HG03378 (cell line): Measurements from ENCODE around the gene ATP6V1C2.
"Not testable (repeated sequence)": the region's sequence is repeated elsewhere in the genome, so short reads cannot be mapped to it uniquely, and the experiment has no call there.

Experiments
- ATAC-seq: cut with Tn5 transposase; IDR thresholded peaks from one replicate; pipeline ENCODE4 v1.9.1; 2021; ENCODE audit warnings: mild to moderate bottlenecking, moderate library complexity; ENCODE audit not compliant: unreplicated experiment

The ATP6V1C2 gene

DNA sequence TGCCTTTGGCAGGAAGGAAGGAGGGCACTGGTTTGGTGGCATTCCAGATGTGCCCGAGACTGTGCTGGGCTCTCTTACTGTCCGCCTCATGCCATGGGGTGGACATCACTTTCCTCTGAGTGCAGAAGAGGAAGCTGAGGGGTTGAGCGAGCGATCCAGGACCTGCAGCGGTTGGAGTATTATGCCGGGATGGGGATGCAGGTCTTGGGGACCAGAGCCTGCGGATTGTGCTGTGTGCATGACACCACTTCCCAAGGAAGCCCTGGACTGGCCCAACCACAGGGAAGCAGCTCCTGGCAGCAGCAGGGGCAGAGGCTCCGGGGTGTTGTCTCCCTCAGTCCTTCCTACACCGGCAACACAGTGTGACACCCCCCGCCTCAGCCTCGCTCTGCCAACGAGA, 44.5 kb downstream of the ATP6V1C2 start:
- ATAC-seq: no peak

DNA sequence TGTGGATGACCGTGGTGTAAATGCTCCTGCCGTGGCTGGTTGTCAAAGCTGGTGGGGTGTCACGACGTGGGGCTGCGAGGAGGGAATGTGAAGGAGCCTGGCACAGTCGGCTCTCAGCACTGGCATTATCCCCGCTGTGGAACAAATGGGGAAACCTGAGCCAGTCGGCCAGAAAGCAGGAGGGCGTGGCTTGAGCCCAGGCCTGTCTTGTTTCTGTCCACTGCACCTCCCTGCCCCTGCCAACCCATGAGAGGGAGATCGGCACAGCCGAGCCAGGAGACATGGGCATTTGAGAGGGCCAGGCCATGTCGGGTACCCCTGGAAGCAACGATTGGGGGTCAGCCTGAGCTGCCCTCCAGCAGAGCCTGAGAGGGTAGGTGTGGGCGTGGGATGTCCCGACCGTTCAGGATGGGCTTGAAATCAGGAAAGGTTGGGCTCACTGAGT, 46.7 kb downstream of the ATP6V1C2 start:
- no peak for ATAC-seq

DNA sequence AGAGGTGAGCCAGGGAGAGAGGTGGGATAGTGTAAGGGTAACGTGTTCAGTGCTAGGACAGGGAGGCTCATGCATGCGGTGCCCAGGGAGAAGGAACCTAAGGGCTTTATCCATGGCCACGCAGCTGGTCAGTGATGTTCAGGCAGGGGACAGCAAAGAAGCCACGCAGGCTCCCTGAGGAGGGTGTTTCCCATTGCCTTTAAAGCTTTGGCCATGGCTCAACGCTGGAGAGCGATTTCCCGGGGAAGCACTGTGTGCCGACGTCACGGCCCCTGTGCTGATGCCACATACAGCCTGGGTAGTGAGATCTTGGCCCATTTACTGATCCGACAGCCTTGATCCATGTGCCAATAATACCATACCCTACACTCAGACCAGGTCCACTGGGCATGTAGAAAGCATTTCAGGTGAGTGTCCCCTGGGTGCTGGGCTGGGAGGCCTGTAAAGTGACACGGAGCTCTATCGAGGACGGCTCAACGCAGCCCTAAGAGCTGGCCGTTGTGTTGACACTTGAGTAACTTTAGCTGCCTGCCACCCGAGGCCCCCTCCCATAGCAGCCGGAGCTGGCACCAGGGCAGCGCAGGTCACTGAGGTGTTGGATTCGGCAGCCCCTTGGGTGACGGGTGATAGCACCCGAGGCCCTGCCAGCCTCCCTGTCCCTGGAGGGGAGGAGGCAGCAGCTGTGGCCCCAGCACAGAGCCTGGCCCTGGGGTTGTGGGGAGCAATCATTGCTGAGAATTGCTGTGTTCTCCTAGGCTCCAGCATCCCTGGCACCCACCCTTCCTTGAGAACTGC, 49.7 kb downstream of the ATP6V1C2 start:
- no peak for ATAC-seq

DNA sequence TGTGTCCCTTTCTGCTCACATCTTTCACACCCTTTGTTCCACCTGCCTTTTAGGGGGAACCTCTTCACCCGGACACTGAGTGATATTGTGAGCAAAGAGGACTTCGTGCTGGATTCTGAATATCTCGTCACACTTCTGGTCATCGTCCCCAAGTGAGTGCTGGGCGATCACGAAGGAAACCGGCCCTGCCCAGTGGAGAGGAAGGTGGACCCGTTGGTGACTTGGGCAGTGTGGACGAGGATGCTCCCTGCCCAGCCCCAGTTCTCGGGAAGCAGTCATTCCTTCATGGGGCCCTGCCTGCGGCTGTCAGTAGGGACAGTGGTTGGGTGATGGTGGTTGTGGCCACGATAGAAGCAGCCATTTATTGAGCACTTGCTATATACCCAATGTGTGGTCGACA, 50.4 kb downstream of the ATP6V1C2 start:
- no peak for ATAC-seq

DNA sequence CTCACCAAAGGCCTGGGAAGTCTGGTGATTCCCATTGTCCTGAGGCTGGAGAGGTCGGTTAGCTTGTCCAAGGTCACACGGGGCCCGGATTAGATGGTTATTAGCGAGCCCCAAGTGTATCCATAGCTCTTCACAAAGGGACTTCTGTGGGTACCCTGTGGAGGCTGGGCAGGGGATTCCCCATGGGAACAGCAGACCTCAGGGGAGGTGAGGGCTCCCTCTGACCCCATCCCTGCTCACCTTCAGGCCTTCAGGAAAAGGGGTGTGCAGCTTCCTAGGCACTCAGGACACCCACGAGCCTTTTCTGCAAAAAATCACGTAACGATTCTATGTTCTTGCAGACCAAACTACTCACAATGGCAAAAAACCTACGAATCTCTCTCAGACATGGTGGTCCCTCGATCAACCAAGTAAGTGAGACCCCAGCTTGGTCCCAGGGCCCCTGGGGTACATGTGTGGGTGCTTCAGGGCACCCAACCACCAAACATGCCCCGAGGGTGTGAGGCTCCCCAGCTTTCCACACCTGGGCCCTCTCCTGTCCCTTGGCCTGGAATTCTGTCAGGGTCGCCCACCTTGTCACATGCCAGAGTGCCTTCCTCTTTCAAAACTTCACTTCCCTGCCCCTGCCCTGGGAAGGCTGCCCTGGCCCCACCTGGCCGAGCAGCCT, 50.9 kb downstream of the ATP6V1C2 start:
- no peak for ATAC-seq

DNA sequence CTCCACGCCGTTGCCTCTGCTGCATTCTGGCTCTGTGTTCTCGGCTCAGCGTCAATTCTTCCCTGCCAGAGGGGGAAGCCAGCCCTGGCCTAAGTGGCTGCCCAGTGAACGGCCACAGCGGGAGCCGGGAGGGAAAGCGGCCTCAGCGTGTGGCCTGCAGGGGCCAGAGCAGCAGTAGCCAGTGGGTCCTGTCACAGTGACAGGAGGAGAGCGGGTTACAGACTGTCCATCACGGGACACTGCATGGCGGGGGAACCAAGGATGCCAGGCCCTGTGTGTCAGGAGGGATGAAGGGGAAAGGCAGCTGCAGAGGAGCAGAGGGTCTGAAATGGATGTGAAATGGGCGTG, 51.4 kb downstream of the ATP6V1C2 start:
- no peak for ATAC-seq

DNA sequence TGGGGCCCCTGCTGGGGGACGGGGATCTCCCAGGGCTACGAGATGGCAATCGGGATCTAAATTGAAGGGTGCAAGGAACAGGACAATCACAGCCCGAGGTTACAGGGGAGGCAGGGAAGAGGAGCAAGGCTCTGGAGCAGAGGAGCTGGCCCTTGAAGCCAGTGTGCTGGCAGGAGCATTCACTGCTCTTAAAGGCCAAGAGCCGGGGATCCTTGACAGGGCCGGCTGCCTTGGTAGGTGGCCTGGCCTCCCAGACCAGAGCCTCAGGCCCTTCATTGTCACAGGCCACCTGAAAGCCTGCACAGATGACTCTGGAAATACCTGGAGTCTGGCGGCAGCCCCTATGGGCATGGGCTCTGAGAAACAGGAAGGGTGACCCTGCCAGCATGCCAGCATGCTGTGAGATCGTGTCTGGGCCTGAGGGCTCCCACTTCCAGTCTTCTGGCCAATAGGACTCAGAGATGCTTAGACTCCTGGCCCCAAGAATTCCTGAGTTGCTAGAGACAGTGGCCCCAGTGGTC, 52.5 kb downstream of the ATP6V1C2 start:
- ATAC-seq: no peak

DNA sequence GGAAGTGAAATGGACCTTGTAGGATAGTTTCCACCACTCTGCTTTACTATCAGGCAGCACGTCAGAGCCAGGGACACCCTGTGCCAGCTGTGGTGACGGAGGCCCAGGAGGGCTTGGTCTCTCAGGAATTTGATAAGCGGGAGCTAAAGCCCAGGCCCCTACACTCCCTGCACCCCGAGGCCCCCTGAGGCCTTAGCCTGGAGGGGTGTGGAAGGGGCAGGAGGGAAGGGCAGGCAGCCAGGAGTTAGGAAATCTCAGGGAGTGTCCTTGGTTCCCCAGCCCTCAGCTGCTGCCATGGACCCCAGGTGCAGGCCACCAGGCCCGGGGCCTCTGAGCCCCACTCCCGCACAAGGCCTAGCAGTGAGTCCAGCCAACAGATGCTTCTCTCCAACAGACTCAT, 53.0 kb downstream of the ATP6V1C2 start:
- ATAC-seq: no peak

DNA sequence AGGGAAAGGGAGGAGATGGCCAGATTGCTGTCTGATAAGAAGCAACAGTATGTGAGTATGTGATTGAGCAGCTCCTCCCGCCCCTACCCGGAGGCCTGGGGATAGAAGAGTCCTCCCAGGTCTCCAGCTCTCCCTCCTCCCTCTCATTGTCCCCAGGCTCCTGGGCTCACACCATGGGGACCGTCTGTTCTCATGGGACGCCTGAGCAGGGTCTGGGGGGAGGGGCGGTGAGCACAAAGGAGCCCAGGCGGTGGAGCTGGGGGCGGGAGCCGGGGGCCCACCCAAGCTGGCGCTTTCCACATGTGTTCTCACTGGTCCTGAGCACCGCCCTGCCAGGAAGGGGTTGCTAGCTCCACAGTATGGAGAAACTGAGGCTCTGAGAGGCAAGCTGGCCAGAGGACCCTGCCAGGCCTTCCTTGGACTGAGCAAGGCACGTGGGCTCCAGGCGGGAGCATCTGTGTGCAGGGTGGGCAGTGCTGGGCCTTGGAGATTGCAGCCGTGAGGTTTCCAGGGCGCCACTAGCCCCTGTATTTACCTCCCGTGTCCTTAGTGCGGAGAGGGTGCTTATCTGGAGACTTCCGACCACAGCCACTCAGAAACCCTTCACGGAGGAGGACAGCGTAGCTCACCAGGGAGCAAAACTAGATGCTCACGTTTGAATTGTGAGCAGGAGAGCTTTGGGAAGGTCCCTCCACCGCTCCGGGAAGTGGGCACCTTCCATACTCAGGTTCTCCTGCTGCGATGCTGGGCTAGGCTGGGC, 53.8 kb downstream of the ATP6V1C2 start:
- no peak for ATAC-seq

GRCh38 chr2:10775831-10776230, 54.4 kb downstream of the ATP6V1C2 start:
- no peak for ATAC-seq

DNA sequence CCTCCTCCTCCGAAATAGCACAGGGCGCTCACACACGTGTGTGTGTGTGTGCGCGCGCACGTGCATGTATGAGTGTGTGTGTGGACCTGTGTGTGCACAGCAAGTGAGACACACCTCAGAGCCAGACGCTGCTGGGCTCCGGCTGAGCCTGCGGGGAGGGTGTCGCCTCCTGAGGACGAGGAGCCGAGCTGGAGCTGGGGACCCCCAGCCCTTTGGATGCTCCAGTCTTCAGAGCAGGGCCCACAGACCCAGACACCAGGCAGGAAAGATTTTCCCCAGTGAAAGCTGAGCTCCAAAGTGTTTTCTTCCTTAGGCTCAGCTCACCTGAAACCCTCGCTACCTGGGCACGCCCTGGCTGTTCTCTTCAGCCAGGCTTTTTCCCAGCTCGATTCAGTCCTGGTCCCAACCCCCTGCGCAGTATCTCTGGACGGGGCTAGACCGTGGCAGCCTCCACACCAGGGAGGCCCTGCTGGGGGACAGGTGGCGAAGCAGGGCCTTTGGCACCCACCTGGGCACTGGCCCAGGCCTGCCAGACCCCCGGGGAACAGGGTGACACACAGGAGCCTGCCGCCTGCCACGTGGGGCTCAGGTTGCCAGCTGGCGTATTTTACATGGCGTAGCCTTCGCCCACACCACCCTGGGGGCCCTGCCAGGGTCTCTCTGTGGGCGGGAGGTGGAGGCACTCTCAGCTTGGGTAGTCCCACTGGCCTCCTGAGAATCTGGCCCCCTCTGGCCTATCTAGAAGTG, 55.0 kb downstream of the ATP6V1C2 start:
- ATAC-seq: no peak

DNA sequence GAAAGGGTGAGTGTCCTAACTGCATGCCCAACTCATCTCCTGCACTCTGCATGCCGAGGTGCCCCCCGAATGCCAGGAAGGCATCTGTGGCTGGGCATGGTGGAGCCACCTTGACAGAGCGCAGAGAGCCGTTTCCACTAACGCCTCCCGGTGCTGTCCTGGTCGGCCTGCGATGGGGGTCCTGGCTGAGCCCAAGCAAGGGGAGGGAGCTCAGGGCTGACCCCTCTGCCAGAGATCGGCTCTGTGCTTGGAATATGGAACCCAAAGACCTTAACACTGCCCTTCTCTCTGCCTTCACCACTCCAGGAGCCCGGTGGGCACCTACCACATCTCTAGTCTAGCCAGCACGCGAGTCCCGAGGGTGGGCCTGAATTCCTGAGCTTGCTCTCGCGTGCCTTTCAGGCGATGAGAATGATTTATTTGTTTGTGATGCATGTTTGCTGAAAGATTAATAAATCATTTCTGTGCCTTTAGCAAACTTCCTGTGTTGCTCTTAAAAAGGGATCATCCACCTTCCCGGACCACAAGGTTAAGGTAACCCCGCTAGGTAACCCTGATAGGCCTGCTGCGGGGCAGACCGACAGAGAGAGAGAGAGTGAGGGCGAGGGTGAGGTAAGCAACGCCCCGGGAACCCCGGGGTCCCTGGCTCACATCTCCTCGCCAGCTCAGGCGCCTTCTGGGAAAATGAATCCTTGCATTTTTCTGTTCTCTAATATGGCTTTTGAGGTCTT, 55.8 kb downstream of the ATP6V1C2 start:
- ATAC-seq: no peak

DNA sequence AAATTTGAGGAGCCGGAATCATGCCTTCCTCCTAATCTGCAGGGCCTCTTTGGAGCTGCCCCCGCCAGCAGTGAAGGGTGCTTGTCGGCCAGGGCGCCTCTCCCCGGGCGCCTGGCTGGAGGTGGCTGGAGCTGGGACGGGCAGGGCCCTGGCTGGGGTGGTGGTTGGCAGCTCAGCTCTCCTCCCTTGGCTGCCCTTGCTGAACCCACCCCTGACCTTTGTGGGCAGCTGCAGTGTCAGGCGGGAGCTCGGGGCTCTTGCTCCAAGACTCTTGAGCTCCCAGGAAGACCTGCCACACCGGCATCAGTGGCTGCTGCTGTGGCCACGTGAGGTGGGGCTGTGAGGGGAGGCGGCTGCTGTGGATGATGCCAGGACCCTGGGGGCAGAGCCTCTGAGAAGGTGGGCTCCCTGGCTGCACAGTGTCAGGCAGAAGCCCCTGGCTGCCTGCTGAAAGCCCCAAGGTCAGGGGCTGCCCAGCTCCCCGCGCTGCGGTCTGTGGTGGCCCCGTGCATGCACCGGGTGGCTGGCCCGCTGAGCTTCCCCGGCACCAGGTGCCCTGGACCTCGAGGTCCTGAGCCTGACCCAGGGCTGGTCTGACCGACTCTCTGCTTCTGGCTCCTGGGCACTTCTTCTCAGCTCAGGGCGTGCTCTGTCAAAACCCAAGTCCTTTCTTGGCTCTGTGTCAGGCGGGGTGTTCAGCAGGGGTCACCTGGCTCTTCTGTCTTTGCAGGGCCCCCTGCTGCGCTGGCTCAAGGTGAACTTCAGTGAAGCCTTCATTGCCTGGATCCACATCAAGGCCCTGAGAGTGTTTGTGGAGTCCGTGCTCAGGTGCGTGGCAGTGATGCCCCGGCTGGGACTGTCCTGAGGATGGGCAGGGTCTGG, 56.7 kb downstream of the ATP6V1C2 start:
- no peak for ATAC-seq

- no peak for ATAC-seq
Measured at GRCh38 chr2:10778724-10779115, 57.3 kb downstream of the ATP6V1C2 start.

- no peak for ATAC-seq
Measured at GRCh38 chr2:10779776-10780490, 58.5 kb downstream of the ATP6V1C2 start.

- ATAC-seq: no peak
Measured at GRCh38 chr2:10780491-10780820, 59.0 kb downstream of the ATP6V1C2 start.

GRCh38 chr2:10780821-10781220, 59.4 kb downstream of the ATP6V1C2 start:
- ATAC-seq: not testable (repeated sequence)

GRCh38 chr2:10781746-10782145, 60.3 kb downstream of the ATP6V1C2 start:
- ATAC-seq: no peak

- ATAC-seq: no peak
Measured at GRCh38 chr2:10783421-10783820, 62.0 kb downstream of the ATP6V1C2 start.
